SJCRH30 (cell line): ENCODE data around the gene ZBTB46. TPM values are rescaled to one million over a fixed set of nuclear protein-coding genes. Genes with fewer than 3 reads are reported as not detected.
"Not testable (repeated sequence)": the region's sequence is repeated elsewhere in the genome, so short reads cannot be mapped to it uniquely, and the experiment has no call there.

Experiments
- DNase-seq, 2 experiments: peaks; one replicate each; pipeline ENCODE4 v3.0.0-alpha.2; 2015 to 2020
- H3K27ac ChIP-seq: fragments of 250-450 bp; sonication (Bioruptor Pico); 2 replicates; pipeline ENCODE4 v1.5.1; 2020; ENCODE audit warnings: mild to moderate bottlenecking, moderate library complexity
- H3K27me3 ChIP-seq: fragments of 250-450 bp; sonication (Bioruptor Pico); 2 replicates; pipeline ENCODE4 v1.5.1; 2020; ENCODE audit warnings: mild to moderate bottlenecking, moderate library complexity
- H3K36me3 ChIP-seq: fragments of 250-450 bp; sonication (Bioruptor Pico); 2 replicates; pipeline ENCODE4 v1.5.1; 2020; ENCODE audit warnings: mild to moderate bottlenecking, moderate library complexity
- H3K4me1 ChIP-seq: fragments of 250-450 bp; sonication (Bioruptor Pico); 2 replicates; pipeline ENCODE4 v1.5.1; 2020; ENCODE audit warnings: mild to moderate bottlenecking, moderate library complexity
- H3K4me3 ChIP-seq: fragments of 250-450 bp; sonication (Bioruptor Pico); 2 replicates; pipeline ENCODE4 v1.5.1; 2020; ENCODE audit warnings: mild to moderate bottlenecking, moderate library complexity
- H3K9me3 ChIP-seq: fragments of 250-450 bp; sonication (Bioruptor Pico); replicated peaks from 2 replicates; pipeline ENCODE4 v1.5.1; 2020; ENCODE audit warnings: mild to moderate bottlenecking, moderate library complexity
- total RNA-seq: library from RNA; depleted of rRNA; stranded (reverse); fragments of >200 nt; shearing (Covaris generic); gene quantifications from 2 replicates; pipeline ENCODE4 v1.2.3, GENCODE V29; 2014

ZBTB46 gene
- total RNA-seq, 1 experiment from 2014 or later = 4.0 TPM

DNA sequence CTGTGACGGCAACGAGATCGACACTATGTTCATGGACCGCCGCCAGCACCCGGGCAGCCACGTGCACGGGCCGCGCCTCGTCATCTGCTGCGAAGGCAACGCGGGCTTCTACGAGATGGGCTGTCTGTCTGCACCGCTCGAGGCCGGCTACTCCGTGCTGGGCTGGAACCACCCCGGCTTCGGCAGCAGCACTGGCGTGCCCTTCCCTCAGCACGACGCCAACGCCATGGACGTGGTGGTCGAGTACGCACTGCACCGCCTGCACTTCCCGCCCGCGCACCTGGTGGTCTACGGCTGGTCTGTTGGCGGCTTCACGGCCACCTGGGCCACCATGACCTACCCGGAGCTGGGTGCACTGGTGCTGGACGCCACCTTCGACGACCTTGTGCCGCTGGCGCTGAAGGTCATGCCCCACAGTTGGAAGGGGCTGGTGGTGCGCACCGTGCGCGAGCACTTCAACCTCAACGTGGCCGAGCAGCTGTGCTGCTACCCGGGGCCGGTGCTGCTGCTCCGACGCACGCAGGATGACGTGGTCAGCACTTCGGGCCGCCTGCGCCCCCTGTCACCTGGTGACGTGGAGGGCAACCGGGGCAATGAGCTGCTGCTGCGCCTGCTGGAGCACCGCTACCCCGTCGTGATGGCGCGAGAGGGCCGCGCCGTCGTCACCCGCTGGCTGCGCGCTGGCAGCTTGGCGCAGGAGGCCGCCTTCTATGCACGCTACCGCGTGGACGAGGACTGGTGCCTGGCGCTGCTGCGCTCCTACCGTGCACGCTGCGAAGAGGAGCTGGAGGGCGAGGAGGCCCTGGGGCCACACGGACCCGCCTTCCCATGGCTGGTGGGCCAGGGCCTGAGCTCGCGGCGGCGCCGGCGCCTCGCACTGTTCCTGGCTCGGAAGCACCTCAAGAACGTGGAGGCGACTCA lies 31.2 kb upstream of the ZBTB46 start:
- DNase-seq = no peak
- Histone ChIP-seq H3K9me3 (no peaks in the 10 kb centered on the region), H3K4me3 (no peak overlapping the region), H3K27me3 (no peaks in the 10 kb centered on the region), H3K27ac (no peak overlapping the region), H3K36me3 (no peaks in the 10 kb centered on the region), H3K4me1 (peaks cover 17% of the 10 kb centered on the region)

DNA sequence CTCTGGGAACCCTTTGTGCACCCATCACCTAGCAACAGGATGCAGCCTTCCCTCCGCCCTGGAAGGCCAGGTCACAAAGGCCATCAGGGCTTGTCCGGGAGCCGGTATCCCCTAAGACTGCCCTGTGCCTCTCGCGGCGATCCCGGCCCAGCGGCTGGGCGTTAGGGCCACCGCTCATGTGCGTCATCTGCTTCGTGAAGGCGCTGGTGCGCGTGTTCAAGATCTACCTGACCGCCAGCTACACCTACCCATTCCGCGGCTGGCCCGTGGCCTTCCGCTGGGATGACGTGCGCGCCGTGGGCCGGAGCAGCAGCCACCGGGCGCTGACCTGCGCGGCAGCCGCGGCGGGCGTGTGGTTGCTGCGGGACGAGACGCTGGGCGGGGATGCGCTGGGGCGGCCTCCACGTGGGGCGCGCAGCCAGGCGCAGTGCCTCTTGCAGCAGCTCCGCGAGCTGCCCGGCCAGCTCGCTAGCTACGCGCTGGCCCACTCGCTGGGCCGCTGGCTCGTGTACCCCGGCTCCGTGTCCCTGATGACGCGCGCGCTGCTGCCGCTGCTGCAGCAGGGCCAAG lies 30.4 kb upstream of the ZBTB46 start, which contains the start of gene ABHD16B:
Gene ABHD16B, plus strand, starts transcription at position 134 of the 570 bp plus-strand sequence. Its CDS starts 43 bp downstream, at position 177.
- H3K27me3 ChIP-seq = no peaks in the 10 kb centered on the region
- H3K36me3 ChIP-seq = no peaks in the 10 kb centered on the region
- H3K4me3 ChIP-seq = no peak within 1 kb of the TSS
- no peaks in the 10 kb centered on the region for H3K9me3 ChIP-seq
- no peak for DNase-seq
- peaks cover 17% of the 10 kb centered on the region for H3K4me1 ChIP-seq
- no peak within 1 kb of the TSS for H3K27ac ChIP-seq

DNA sequence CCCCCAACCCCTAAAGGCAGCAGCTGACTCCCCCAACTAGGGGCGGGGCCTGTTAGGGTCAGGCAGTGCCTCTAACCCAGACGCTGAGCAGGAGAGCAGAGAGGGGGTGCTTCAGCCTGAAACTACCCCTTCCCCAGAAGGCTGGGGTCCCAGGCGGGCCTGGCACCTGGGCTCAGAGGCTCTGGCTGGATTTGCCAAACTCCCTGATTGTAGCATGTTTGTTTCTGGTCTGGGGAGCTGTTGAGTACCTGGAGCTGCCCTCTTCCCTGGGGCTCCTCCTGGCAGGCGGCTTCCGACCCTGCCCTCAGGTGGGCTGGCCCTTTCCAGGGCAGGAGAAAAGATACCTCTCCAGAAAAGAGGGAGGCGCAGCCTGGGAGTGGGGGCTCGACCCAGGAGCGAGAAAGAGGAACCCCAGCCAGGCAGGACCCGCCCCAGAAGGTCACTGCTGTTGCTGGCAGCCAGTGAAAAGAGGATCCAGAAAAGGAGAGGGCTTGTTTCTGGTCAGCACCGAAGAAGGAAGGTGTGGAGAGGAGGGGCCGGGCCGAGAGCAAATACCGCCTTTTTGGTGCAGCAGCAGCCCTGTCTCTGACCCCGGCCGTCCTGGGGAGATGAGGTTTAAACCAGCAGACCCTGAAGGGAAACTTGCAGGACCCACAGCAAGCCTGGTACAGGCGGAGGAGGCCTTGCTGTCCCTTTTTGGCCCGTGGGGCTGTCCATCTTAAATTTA lies 29.4 kb upstream of the ZBTB46 start:
- Histone ChIP-seq H3K27me3 (no peaks in the 10 kb centered on the region), H3K9me3 (no peaks in the 10 kb centered on the region), H3K27ac (no peak overlapping the region), H3K36me3 (no peaks in the 10 kb centered on the region), H3K4me1 (peaks cover 16% of the 10 kb centered on the region), H3K4me3 (no peak overlapping the region)
- no peak for DNase-seq

GRCh38 chr20:63859166-63859699 lies 28.2 kb upstream of the ZBTB46 start:
- no peak overlapping the region; the same call in 1 of the 2 replicates for H3K4me3 ChIP-seq
- peaks cover 21% of the 10 kb centered on the region for H3K4me1 ChIP-seq
- H3K27ac ChIP-seq = no peak overlapping the region
- H3K27me3 ChIP-seq = no peaks in the 10 kb centered on the region
- H3K9me3 ChIP-seq = no peaks in the 10 kb centered on the region
- H3K36me3 ChIP-seq = no peaks in the 10 kb centered on the region
- no peak for DNase-seq

DNA sequence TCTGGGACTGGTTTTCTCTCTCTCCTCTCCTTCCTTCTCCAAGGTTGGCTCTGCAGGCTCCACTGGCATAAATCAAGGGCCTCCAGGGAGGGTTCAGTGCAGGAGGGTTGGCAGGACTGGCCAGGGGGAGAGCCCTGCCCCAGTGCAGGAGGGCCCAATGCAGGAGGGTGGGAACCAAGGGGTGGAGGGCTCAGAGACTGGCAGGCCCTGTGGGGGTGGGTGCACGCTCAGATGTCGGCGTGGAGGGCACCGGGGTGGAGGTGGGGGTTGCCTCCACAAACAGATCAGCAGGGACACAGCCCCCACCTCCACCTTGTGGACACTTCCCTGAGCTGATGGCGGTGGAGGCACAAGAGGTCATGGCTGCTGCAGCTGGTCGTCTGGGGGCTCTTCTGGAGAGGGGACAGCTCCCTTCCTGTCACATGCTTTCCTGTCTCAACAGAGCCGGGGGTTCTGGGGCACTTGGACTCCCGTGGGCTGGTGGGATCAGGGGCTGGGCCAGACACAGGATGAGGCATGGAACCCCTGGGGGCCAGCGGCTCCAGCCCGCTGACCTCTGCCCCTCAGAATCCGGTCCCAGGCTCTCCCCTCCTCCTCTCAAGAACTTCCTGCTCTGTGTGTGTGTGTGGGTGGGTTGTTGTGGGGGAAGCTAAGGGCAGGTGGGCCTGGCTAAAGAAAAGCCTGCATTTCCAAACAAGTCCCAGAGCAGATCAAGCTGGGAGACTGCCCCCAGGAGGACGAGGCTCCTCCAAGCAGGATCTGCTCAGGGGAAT lies 27.5 kb upstream of the ZBTB46 start:
- Histone ChIP-seq H3K9me3 (no peaks in the 10 kb centered on the region), H3K4me1 (peaks cover 25% of the 10 kb centered on the region), H3K4me3 (peak overlapping the region; percentile 31), H3K36me3 (no peaks in the 10 kb centered on the region), H3K27me3 (no peaks in the 10 kb centered on the region), H3K27ac (peak overlapping the region; percentile 23; the same call in 1 of the 2 replicates)
- peak; percentile 77 to 83 for DNase-seq

DNA sequence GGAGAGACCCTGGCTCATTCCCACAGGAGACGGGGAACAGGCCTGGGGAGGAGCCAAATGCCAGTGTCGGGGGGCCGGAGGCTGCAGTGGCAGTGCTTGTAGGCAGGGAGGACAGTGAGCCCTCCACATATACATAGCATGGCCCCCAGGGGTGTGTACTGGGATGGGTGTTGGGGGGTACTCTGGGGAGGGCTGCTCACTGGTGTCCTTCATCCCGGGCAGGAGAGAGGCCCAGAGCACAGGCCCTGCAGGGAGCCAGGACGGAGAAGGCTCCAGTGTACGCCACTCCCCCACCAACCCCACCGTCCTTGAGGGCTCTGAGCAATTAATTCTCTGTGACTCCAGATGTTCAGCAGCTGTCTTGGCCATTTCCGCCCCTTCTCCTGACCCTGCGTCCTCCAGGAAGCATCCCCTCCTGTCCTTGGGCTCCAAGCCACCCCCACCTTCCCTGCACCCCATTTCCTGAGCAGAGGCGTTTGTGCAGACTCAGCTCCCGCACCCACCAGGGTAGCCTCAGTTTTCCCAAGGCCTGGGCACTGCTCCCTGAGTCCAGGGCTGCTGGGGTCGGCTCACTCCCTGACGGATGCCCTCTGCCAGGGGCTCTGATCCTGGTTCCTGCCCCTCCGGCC lies 26.8 kb upstream of the ZBTB46 start:
- Histone ChIP-seq H3K9me3 (no peaks in the 10 kb centered on the region), H3K27me3 (no peaks in the 10 kb centered on the region), H3K4me3 (peak overlapping the region; percentile 31), H3K36me3 (no peaks in the 10 kb centered on the region), H3K4me1 (peaks cover 25% of the 10 kb centered on the region), H3K27ac (peak overlapping the region; percentile 23; the same call in 1 of the 2 replicates)
- peak; percentile 51 to 62 for DNase-seq

DNA sequence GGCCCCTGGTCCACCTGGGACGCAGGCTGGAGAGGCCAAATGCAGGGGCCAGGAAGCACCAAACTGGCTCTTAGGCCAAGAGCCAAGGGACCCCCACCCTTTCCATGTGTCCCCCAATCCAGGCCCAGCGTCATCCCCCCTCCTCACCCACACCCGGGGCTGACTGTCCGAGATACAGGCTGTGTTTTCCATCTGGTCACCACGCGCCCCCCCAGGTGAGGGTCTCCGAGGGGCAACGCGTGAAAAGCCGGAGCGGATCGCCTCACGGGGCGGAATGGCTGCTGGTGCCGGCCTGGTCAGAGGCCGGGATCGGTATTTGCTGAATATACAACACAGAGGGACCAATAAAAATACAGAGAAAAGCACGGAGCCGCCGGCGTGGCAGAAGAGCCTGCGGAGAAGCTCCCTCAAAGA lies 25.0 kb upstream of the ZBTB46 start:
- DNase-seq = no peak
- Histone ChIP-seq H3K4me1 (peaks cover 25% of the 10 kb centered on the region), H3K9me3 (no peaks in the 10 kb centered on the region), H3K36me3 (no peaks in the 10 kb centered on the region), H3K4me3 (no peak overlapping the region), H3K27me3 (no peaks in the 10 kb centered on the region), H3K27ac (no peak overlapping the region)

- H3K27ac ChIP-seq = no peak overlapping the region; the same call in 1 of the 2 replicates
- peak in 1 of 2 experiments; percentile 47 for DNase-seq
- H3K9me3 ChIP-seq = no peaks in the 10 kb centered on the region
- peaks cover 25% of the 10 kb centered on the region for H3K4me1 ChIP-seq
- H3K4me3 ChIP-seq = peak overlapping the region; percentile 48
- H3K36me3 ChIP-seq = no peaks in the 10 kb centered on the region
- no peaks in the 10 kb centered on the region for H3K27me3 ChIP-seq
Measured at GRCh38 chr20:63855363-63856097, 24.5 kb upstream of the ZBTB46 start.

- peak; percentile 66 to 69 for DNase-seq
- Histone ChIP-seq H3K27ac (peak overlapping the region; percentile 37), H3K4me3 (peak overlapping the region; percentile 48), H3K9me3 (no peaks in the 10 kb centered on the region), H3K36me3 (no peaks in the 10 kb centered on the region), H3K27me3 (no peaks in the 10 kb centered on the region), H3K4me1 (peaks cover 25% of the 10 kb centered on the region)
Measured at GRCh38 chr20:63854766-63855362, 23.8 kb upstream of the ZBTB46 start.

DNA sequence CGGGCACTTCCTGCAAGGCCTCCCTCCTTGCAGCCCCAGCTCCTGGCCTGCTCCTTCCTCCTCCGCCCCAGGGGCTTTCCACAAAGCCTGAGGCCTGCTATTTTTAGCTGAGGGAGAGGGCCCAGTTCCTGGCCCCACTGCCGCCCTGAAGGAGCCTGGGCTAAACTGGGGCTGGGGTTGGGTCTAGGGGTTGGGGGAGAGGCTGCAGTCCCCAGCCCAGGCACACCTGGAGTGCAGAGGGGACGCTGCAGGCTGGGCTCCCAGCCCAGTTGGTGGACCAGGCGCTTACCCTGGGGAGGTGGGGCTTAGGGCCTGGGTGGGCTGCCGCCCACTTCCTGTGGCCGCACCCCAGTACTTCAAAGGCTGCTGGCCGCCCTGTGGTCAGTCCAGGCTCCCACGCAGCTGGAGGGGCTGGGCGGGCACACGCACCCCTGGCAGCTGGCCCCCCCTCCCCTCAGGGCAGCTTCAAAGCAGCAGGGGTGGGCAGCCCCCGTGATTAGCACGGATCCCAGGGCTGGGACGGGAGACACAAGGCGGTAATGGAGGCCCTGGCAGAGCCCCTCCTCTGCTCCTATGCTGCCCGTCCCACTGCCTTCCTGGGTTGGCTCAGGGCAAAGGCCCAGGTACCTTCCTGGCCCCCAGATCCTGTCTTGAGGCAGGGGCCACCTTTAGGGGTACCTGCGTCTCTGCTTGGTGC lies 23.2 kb upstream of the ZBTB46 start:
- Histone ChIP-seq H3K27ac (peak overlapping the region; percentile 37), H3K27me3 (no peaks in the 10 kb centered on the region), H3K4me3 (peak overlapping the region; percentile 48), H3K4me1 (peaks cover 25% of the 10 kb centered on the region), H3K36me3 (no peaks in the 10 kb centered on the region), H3K9me3 (no peaks in the 10 kb centered on the region)
- DNase-seq = peak; percentile 82 to 83

DNA sequence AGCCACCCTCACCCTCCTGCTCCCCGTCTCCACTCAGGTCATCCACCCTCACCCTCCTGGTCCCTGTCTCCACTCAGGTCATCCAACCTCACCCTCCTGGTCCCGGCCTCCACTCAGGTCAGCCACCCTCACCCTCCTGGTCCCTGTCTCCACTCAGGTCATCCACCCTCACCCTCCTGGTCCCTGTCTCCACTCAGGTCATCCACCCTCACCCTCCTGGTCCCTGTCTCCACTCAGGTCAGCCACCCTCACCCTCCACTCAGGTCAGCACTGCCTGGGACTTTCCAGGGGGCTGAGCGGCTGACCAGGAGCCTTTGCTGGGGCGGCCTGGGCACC lies 22.6 kb upstream of the ZBTB46 start:
- H3K36me3 ChIP-seq, H3K27me3 ChIP-seq, H3K9me3 ChIP-seq, DNase-seq: not testable (repeated sequence)
- Histone ChIP-seq H3K4me3 (peak overlapping the region; percentile 48), H3K27ac (peak overlapping the region; percentile 37; the same call in 1 of the 2 replicates), H3K4me1 (peaks cover 24% of the 10 kb centered on the region)

DNA sequence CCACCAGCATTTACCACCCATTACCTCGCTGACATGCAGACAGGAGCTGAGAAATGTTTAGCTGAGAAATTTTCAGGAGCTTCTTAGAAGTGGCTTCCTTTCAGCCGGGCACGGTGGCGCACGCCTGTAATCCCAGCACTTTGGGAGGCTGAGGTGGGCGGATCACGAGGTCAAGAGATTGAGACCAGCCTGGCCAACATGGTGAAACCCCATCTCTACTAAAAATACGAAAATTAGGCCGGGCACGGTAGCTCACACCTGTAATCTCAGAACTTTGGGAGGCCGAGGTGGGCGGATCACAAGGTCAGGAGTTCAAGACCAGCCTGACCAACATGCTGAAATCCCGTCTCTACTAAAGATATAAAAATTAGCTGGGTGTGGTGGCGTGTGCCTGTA lies 20.5 kb upstream of the ZBTB46 start:
- not testable (repeated sequence) for H3K36me3 ChIP-seq, DNase-seq, H3K27ac ChIP-seq, H3K27me3 ChIP-seq, H3K9me3 ChIP-seq, H3K4me3 ChIP-seq
- H3K4me1 ChIP-seq = peaks cover 29% of the 10 kb centered on the region
